Stimulated activated CD8-positive, alpha-beta memory T cell treated with anti-CD3 and anti-CD28 coated beads, Interleukin-15, amount 100 ng/mL, for 1 hour (primary cell): ENCODE measurements around the gene PDZD7.

Source experiments
- DNase-seq: peaks from one replicate; pipeline ENCODE4 v3.0.0-alpha.2; 2020; ENCODE audit warnings: low read depth

The PDZD7 gene

DNA sequence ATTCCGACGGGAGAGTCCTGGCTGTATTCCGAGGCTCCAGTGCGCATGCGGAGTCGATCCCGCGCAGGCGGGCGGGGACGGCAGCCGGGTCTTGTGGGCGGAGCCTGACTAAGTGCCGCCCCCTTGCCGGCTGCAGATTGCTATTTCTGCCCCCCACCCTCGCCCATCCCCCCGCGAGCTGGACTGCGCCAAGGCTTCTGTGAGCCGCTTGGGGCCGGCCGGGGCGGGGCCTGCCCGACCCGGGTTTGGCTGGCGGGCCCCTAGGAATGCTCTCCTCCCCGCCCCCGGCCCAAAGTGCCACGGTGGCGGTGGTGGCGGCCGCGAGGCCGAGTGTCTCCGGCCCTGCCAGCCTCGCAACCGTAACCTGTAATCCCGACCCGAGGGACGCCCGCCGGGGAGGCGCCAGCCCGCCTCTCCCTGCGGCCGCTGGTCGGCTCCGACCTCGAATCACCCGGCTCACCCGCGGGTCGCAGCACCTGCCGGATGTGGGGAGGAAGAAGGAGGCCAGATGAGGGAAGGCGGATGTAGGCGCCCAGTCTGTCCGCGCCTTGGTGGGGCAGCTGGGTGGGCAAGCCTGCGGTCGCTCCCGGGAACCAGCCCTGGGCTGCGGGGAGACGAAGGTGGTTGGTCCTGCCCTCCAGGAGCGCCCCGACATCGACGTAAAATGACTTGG, 30.2 kb upstream of the PDZD7 start:
- DNase-seq, result no peak

DNA sequence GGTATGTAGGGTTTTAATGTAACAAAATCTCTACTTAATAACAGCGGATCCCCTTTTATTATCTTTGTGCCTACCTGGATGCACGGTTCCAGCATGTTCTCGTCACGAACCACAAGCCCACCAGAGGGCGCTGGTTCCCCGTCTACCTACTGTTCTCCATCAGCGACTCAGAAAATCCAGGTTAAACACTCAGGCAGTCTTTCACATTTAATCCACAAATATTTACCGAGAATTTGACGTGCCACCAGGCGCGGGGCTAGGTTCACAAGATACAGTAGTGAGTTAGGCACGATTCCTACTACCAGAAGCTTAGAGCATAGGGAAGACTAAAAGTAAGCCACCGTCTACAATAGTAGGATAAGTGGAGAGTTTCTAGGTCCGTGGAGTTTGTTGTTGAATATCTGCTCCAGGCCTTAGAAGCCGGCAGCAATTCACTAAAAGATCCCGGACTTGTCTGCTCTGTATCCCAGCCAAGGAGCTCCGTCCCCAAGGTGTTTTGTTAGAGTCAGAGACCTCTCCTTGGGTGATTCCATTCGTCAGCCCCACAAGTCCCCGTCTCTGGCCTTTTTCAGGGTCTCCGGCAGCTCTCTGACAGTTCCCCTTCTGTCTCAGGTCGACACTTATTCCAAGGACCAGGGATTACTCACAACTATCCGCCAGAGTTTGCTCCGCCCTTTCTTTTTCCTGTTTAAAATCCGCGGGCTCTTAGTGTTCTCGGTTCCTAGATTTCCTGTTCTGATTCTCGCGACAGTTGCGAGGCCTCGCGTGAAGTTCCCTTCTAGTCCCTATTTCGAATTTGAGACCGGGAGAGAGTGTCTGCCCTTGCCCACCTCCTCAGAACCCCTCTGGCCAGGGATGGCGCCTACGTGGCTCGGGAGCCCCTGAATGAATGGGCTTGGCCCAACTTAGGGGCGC, 29.4 kb upstream of the PDZD7 start:
- peak; percentile 90 for DNase-seq

DNA sequence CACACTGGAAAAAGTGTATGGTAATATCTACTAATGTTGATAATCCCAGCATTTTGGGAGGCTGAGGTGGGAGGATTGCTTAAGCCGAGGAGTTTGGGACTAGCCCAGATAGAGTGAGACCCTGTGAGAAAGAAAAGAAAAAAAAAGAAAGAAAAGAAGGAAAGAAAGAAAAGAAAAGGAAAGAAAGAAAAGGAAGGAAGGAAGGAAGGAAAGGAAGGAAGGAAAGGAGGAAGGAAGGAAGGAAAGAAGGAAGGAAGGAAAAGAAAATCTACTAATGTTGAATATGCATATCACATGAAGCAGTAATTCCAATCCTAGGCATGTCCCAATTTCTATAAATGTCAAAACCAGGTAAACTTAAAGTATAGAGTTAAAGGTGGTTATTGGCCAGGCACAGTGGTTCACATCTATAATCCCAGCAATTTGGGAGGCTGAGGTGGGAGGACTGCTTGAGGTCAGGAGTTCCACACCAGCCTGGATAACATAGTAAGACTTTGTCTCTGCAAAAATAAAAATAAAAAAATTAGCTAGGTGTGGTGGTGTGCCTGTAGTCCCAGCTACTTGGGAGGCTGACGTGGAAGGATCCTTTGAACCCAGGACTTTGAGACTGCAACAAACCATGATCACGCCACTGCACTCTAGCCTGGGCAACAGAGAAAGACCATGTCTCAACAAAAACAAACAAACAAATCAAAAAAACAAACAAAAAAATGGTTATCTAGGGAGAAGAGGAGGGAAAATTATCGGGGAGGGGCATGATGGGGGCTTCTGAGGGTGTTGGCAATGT, 25.6 kb upstream of the PDZD7 start:
- DNase-seq, result no peak

DNA sequence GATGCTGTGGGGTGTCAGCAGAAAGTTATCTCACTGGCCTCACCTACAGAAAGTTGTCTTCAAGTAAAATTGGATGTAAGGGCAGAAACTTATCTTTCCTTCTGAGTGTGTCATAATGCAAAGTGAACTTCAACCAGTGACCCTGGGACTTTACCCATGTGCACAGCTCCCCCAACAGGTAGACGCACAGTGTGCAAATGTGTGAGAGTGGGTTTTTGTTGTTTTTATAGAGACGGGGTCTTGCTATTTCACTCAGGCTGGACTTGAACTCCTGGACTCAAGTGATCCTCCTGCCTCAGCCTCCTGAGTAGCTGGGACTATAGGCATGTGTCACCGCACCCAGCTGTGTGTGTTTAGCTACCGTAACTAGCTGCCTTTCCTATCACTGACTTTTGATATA, 24.5 kb upstream of the PDZD7 start:
- DNase-seq, result no peak

DNA sequence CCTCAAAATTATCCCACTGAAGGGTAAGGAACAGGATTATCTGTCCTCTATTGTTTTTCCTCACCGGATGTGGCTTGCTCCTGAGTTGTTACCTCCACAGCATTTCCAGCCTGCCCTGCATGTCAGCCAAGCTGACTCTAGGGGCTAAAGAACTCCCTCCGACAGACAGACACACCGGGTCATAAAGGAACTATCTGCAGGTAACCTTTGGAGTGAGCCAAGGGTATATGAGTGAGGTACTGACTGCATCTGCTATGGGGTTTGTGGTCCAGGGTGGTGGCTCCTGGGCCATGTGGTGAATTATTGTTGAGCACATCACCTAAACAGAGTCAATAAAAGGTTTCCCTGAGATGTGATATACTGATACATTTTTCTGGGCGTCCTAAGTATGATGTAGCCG, 23.9 kb upstream of the PDZD7 start:
- DNase-seq, result no peak

DNA sequence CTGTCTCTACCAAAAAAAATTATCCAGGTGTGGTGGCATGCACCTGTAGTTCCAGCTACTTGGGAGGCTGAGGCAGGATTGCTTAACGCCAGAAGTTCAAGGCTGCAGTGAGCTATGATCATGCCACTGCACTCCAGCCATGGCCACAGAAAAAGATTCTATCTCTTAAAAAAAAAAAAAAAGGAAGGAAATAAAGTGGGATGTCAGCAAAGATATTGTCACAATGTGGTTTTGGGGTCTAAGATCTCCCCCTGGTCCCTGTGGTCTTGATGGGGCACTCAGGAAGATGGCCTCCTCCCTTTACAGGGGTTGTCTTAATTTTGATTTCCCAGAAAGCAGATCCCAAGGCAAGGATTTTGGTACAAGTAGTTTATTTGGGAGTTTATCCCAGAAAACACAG, 23.4 kb upstream of the PDZD7 start:
- DNase-seq, result no peak

DNA sequence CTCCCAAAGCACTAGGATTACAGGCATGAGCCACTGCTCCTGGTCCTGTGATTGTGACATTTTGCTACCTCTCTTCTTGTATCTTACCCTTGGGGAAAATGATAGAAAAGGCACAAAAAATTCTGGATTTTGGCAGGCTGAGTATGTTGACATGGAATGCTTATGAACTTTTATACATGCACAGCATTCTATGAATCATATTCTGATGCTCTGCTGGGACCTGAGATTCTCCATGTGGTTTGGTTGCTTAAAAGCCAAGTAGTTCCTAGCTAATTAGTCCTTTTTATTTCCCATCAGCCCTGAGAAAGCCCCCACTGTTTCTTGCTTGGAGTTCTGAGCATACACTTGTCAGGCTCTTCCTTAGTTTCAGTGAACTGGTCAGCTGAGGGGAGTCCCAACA, 22.6 kb upstream of the PDZD7 start:
- DNase-seq, result no peak

DNA sequence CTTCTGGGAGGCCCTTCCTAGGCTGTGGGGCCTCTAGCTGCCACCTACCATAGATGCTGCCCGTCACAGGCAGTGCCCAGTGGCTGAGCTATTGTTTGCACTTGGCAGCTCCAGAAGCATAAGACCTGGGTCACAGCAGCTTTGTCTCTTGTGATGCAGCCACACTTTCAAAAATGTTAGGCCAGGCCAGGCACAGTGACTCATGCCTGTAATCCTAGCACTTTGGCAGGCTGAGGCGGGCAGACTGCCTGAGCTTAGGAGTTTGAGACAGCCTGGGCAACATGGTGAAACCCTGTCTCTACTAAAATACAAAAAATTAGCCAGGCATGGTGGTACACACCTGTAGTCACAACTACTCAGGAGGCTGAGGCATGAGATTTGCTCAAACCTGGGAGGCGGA, 21.4 kb upstream of the PDZD7 start:
- no peak for DNase-seq

DNA sequence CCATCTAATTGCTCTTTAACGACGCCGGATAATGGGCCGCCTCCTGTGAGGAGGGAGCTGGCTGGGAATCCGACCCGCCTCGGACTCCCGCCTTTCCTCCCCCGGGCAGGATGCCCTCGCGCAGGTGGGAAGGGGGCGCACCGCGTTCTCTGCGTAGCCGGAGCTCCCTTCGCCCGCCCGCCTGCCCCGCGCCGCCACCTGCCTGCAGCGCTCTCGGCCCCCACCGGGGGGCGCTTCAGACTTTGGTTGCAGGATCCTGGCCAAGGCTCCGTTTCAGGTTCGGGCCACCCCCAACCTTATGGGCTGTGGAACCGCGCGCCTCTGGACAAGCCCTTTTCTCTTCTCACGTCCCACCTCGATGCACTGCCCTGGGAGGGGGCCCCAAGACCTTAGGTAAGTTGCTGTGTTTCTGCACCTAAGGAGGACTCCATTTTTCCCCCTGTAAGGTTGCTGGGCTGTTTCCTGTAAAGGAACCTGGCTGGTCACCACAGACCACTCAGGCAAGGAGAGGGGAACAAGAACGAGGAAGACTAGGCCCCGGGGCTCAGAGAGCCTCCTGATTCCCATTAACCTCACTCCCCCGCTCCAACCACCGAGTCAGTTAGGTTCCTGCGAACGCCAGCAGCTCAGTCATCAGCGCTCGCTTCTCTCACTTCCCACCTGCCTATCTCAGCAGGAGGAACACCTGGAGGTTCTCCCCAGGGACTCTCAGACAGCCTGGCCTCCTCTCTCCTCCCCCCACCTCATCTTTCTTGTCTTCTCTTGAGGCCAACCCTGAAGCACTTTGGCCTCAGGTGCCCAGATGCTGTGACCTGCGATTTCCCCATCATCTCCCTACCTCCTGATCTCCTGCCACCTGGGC, 19.5 kb upstream of the PDZD7 start:
- peak; percentile 57 for DNase-seq

DNA sequence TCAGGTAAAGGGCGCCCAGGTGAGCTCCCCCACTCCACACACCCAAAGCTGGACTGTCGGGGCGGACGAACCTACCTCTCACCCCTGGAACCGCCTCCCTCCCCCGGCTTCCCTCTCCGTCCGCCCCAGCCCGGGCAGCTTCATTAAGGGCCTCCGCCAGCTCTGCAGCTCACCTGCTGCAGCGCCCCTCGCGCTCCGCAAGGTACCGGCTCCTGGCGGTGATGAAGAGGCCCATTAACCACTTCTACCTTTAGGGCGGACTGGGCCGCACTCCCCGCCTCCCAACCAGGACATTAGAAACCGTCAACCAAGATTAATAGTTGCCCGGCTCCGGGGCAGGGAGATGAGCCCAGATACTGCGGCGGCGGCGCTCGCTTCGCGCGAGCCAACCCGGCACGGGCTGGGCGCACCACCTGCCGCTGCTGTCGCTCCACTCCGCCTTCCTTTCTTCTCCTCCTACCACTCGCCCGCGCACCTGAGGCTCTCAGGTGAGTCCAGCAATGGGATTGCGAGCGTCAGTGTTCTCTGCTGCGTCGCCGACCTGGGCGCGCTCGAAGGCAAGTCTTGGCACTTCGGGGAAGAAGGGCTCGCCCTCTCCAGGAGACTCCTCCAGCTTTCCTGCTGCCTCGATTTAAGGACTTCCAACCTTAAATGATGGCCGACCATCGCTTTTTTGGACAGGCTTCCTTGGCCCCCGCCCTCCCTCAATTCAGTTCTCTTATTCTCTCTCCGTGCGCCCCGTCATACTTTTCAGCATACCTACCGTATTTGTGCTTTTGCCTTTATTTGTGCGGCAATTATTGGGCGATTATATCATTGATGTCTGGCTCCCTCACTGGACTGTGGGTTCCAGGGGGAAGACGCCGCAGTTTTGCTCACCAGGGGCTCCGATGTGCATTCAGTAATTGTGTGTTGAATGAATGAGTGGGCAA, 17.3 kb upstream of the PDZD7 start:
- DNase-seq, result no peak

DNA sequence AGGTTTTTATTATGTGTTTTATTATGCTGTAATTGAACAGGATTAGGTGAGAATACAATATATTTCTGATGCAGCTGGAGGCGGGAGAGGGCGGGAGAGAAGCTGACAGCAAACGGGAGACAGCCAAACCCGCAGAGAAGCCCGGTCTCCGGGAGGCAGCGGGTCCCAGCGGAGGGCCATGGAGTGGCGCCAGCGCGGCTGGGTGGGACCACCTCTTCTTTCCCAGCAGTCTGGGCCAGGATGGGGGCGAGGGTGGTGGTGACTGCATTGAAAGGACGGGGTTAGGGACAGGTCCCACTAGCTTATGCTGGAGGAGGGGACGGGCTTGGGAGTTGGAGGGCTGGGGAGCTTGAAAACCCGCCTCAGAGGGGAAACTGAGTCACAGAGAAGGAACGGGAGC, 16.3 kb upstream of the PDZD7 start:
- DNase-seq, result no peak

DNA sequence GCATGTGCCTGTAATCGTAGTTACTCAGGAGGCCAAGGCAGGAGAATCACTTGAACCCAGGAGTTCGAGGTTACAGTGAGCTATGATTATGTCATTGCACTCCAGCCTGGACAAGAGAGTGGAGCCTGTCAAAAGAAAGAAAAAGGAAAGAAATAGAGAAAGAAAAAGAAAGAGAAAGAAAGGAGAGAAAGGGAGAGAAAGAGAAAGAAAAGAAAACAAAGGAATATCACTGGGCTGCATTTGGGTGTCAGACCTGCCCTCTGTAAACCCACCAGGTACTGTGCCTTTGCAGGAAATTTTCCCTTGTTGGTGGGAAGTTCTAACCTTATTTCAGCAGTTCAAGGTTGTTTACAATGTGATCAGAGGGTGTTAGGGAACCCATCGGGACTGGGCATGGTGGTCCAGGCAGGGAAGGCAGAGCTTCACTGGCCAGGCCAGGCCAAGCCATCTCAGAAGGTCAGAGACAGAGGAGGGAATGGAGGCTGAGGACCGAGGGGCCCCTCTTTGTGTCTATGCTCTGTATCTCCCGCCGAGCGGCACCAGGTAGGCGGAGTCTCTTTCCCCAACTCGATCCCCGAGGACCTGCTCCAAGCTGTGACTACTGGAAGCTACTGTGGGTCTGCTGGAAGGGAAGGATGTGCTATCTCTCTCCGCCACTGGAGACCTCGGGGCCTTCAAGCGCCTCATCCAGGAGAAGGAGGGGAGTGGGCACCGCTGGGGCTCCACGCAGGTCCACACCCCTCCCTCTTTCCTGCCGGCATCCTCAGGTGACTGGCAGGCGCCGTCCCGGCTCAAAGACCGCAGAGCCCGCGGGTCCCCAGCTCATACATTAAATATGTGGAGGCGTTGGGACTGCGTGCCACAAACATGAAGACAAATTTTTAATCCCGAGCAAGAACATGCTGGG, 15.7 kb upstream of the PDZD7 start:
- no peak for DNase-seq

DNA sequence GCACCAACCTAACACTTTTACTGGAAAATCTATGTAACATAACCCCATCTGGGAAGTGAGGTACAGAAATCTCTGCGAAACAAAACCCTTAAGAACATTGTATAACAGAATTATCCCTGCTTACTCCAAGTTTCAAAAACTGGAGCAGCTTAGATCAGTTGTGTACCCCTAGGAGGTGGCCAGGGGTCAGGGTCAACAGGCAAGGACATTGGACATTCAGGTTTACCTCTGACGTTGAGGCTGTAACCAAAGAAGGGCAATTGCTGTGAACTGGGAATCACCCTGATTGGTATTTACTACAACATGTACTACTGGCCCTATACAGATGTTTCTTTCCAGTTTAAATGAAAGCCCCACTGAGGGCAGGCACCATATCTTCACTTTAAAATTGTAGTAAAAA, 13.2 kb upstream of the PDZD7 start:
- no peak for DNase-seq

DNA sequence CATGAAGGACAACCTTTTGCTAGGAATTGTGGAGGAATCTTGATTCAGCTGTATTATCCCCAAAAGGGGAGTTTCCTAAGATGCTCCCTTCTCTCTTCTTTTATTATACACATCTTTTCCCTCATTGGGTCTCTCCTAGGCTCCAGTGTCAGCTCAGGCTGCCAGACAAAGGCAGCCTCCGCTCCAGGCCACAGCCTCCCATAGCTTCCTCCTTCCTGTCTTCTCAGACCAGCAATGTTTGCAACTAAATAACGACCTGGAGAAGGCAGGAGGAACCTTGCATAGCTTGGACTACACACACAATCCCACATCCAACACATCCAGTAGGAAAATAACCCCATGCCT, 12.4 kb upstream of the PDZD7 start:
- no peak for DNase-seq

DNA sequence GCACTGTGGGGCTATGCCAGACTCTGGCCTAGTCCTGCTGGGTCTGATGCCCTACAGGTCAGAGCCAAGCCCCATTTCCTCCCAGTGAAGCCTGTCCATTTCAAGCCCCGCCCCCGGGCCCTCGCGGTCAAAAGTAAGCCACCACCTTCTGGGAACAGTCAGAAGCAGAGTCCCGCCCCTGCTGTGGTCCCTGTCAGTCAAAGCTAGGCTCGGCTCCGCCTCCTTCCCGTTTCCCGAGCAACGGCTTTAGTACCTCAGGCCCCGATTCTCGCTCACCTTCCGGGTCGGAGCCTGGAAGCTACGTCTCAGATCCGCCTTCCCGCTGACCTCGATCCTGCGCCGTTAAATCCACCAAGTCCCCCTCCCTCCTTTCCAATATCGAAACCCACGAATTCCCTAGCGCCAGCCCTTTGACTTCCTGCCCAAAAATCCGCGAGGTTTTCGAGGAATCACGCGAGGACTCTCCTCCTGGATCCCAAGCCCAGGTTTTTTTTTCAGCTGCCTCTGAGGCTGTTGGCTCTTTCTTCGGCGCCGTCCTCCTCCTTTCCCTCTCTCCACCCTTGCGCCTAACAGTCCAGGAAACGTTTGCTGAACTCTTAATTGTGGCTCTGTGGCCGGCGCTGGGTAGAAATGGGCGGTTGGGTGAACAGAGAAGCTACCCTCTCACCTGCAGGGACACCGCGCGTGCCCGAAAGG, 11.9 kb upstream of the PDZD7 start:
- DNase-seq, result peak; percentile 73

DNA sequence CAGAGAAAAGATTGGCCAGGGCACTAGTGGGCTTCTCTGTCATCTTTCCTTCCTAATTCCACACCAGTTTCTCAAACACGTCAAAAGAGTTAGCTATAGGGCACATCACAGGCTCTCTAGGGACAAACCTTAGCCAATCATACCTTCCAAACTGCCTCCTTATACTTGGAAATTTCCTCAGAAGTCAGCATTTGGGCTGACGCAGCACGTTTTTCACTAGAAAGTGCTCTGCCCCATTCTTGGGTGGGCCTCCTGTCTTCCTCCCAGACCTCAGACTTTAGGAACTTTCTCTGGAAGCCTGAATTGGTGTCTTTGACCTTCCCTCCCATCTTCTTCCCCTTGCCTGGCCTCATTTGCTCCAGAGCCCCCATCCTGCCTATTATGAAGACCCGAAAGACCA, 11.2 kb upstream of the PDZD7 start:
- DNase-seq, result no peak

DNA sequence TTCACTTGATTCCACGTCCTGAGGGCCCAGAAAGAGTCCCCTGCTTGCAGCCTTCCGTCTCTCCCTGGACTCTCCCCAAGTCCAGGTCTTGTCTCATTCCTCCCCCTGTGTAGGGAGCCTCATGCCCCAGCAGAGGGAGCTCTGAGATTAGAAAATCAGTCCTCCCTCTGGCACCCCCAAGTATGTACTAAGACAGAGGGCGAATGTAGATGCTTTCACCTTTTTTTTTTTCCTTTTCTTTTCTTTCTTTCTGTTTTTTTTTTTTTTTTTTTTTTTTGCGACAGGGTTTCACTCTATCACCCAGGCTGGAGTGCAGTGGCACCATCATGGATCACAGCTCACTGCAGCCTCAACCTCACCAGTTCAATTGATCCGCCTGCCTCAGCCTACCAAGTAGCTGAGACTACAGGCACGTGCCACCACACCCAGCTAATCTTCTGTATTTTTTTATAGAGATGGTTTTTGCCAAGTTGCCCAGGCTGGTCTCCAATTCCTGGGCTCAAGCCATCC, 10.4 kb upstream of the PDZD7 start:
- peak; percentile 56 for DNase-seq

DNA sequence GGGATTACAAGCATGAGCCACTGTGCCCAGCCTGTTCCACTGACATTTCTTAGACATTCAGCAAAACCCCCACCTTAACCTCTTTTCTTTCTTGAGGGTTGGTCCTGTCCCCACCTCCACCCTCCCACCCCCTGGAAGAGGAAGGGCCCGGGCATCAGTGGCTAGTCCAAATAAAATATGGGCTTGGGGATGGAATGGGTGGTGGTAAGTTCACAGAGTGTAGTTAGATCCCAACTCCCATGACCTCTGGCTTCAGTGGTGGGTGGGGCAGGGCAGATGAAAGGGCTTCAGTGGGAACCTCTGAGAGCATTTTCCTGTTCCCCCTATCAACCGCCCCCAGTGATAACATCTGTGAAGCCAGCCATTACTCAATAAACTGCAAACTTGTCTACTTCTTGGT, 9.9 kb upstream of the PDZD7 start:
- DNase-seq, result no peak

DNA sequence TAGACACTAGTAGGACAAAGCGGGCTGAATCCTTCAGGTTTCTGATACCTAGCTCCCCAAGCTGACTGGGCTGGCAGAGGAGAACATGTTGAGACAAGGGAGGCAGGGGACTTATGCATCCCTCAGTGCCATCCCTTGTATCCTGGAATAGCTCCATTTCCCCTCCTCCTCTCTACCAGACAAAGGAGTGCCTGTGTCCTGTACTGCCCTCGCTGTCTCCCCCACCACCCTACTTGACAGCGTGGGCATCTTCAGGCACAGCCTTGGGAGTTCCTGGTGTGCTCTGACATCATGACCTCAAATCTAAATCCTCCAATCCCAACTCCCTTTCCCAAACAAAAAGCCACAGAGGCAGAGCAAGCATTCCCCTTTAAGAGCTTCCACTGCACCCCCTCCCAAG, 9.1 kb upstream of the PDZD7 start:
- DNase-seq, result no peak
